T-cell (primary cell): ENCODE results near the gene TCERG1L. TPM values are rescaled to one million over a fixed set of nuclear protein-coding genes. Genes with fewer than 3 reads are reported as not detected.

Experiments used
- ATAC-seq, 4 experiments: fragments of 200-7000 bp in 3 of 4; fragments of 150-1000 bp in 1 of 4; cut with Tn5 transposase; replicated peaks in 1 of 4; 1 replicate in 3 of 4; 2 replicates in 1 of 4; pipeline ENCODE4 v1.10.0; 2021; ENCODE audit warnings: moderate library complexity in 3 of 4, mild to moderate bottlenecking in 2 of 4, moderate number of reproducible peaks in 1 of 4
- CTCF ChIA-PET, 2 donors: fragments of 300-600 bp; sonication (Branson Sonifier 250); formaldehyde crosslinking; loops; one replicate each; lab custom pipeline; 2022; ENCODE audit warnings: antibody characterized with exemption in 2 of 2; lab: Charles Lee
- POLR2A ChIA-PET, 2 donors: fragments of 300-600 bp; sonication (Branson Sonifier 250); formaldehyde crosslinking; loops; one replicate each; lab custom pipeline; 2022; ENCODE audit warnings: antibody characterized with exemption in 2 of 2; lab: Charles Lee
- DNase-seq, 35 experiments: peaks; one replicate each; pipeline versions ENCODE4 v3.0.0 to v3.0.0-alpha.2; 2013 to 2023
- H3K27ac ChIP-seq: one replicate; pipeline ENCODE4 v1.5.1; 2013; ENCODE audit warnings: low read length
- H3K27me3 ChIP-seq, 2 experiments: replicated peaks in 1 of 2; 1 replicate in 1 of 2; 2 replicates in 1 of 2; pipeline versions ENCODE4 v1.6.1 to v1.7.0; 2013; ENCODE audit warnings: low read length in 1 of 2, mixed read lengths in 1 of 2; ENCODE audit not compliant: control insufficient read depth in 2 of 2, insufficient read depth in 2 of 2; ENCODE audit errors: extremely low read depth in 1 of 2
- H3K36me3 ChIP-seq, 2 donors: 1 replicate in 1 of 2; 2 replicates in 1 of 2; pipeline versions ENCODE4 v1.6.1 to v1.7.0; 2013; ENCODE audit warnings: low read length in 1 of 2; ENCODE audit not compliant: control insufficient read depth in 2 of 2, insufficient read depth in 1 of 2; ENCODE audit errors: extremely low read depth in 1 of 2
- H3K4me1 ChIP-seq, 2 experiments: 1 replicate in 1 of 2; 2 replicates in 1 of 2; pipeline versions ENCODE4 v1.6.1 to v1.7.0; 2013; ENCODE audit warnings: low read length in 2 of 2, mixed read lengths in 1 of 2; ENCODE audit not compliant: insufficient read depth in 2 of 2, control insufficient read depth in 1 of 2; ENCODE audit errors: extremely low read depth in 1 of 2
- H3K4me3 ChIP-seq, 2 donors: 1 replicate in 1 of 2; 2 replicates in 1 of 2; pipeline versions ENCODE4 v1.5.1 to v1.7.0; 2013; ENCODE audit warnings: mild to moderate bottlenecking in 2 of 2, low read length in 1 of 2, moderate library complexity in 1 of 2; ENCODE audit not compliant: control insufficient read depth in 1 of 2; ENCODE audit errors: extremely low read depth in 1 of 2
- H3K9me3 ChIP-seq: 2 replicates; pipeline ENCODE4 v1.7.0; 2013
- H3K27ac Mint-ChIP-seq, 2 donors: one replicate each; pipeline ENCODE4 v1.8.0; 2020 to 2021; ENCODE audit warnings: mild to moderate bottlenecking in 2 of 2, mixed read lengths in 2 of 2
- H3K27me3 Mint-ChIP-seq, 2 donors: one replicate each; pipeline ENCODE4 v1.8.0; 2021 to 2022; ENCODE audit warnings: mixed read lengths in 2 of 2
- H3K36me3 Mint-ChIP-seq: one replicate; pipeline ENCODE4 v1.8.0; 2021; ENCODE audit warnings: mixed read lengths
- H3K4me1 Mint-ChIP-seq, 3 donors: one replicate each; pipeline ENCODE4 v1.8.0; 2020 to 2022; ENCODE audit warnings: mixed read lengths in 3 of 3, mild to moderate bottlenecking in 1 of 3
- H3K4me3 Mint-ChIP-seq, 3 donors: one replicate each; pipeline ENCODE4 v1.8.0; 2020 to 2022; ENCODE audit warnings: mild to moderate bottlenecking in 3 of 3, mixed read lengths in 3 of 3, moderate library complexity in 3 of 3
- H3K9me3 Mint-ChIP-seq, 3 donors: one replicate each; pipeline ENCODE4 v1.8.0; 2020 to 2022; ENCODE audit warnings: mixed read lengths in 3 of 3
- WGBS: methylation state at CpG from one replicate; pipeline ENCODE4 v1.1.5; 2013; ENCODE audit warnings: missing lambda C conversion rate; ENCODE audit not compliant: insufficient coverage; 5-methylcytosine and 5-hydroxymethylcytosine counted together
- total RNA-seq, 35 experiments: library from RNA in 6 of 35; stranded (reverse) in 6 of 35; fragments of 120-200 nt in 1 of 35; gene quantifications; one replicate each; pipeline versions ENCODE4 v1.2.1 to v1.2.4 and lab custom pipeline; 2013 to 2026

Gene TCERG1L
- total RNA-seq, 5 donors from 2014 or later (not counting 1 experiment from before 2014, with no cell fraction given), result 0.13 to 0.29 (median 0.21) TPM; not detected in 1

DNA sequence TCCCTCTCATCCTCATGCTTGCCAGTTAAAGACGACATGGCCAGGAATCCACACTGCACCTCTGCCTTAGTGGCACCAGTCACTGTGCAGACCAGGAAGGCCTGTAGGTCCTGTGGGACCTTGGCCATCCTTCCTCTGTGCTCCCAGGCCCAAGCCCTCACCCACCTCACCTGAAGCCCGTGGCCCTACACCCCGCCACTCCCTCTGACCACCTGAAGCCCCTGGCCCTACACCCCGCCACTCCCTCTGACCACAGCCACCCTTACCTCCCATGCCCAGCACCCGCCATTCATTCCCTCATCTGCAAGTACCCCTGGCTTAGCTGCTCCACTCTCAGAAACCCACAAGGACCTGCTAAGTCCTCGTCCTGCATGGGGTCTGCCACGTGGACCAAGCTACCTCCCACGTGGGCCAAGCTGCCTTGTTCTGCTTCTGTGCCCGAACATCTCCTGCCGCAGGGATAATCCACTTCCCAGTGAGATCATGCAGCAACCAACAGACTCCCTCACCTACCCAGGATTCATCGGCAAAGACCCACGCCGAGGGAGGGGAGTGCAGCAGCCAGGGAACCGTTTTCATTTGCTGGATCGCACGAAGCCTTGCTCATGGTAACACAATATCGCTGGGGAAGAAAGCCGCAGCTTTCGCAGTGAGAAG, 151.2 kb downstream of the TCERG1L start:
- POLR2A ChIA-PET, result no interaction called here
- WGBS, result 80% methylated on average over 19 of the region's 19 CpGs
- H3K27ac ChIP-seq, result no peak overlapping the region
- Mint-ChIP-seq H3K9me3 (no peaks in the 10 kb centered on the region), H3K36me3 (no peaks in the 10 kb centered on the region), H3K27me3 (peaks cover 0 to 10% of the 10 kb centered on the region in 2 donors), H3K4me1 (peaks cover 0 to 10% (median 0%) of the 10 kb centered on the region in 3 donors), H3K4me3 (no peak overlapping the region), H3K27ac (no peak overlapping the region)
- H3K4me3 ChIP-seq, result no peak overlapping the region
- CTCF ChIA-PET, result no interaction called here
- ATAC-seq (no peak), DNase-seq (no peak)
- H3K27me3 ChIP-seq, result peaks cover 0 to 10% of the 10 kb centered on the region in 2 experiments
- no peaks in the 10 kb centered on the region for H3K9me3 ChIP-seq
- H3K4me1 ChIP-seq, result peaks cover 0 to 15% of the 10 kb centered on the region in 2 experiments
- H3K36me3 ChIP-seq, result no peaks in the 10 kb centered on the region

GRCh38 chr10:131159771-131160170, 151.8 kb downstream of the TCERG1L start:
- POLR2A ChIA-PET, result no interaction called here
- no peak overlapping the region for H3K4me3 ChIP-seq
- H3K9me3 Mint-ChIP-seq, result no peaks in the 10 kb centered on the region
- no peak overlapping the region for H3K27ac ChIP-seq
- H3K27me3 ChIP-seq, result peaks cover 0 to 8% of the 10 kb centered on the region in 2 experiments
- no peaks in the 10 kb centered on the region for H3K9me3 ChIP-seq
- no peak overlapping the region for H3K27ac Mint-ChIP-seq
- H3K36me3 Mint-ChIP-seq, result no peaks in the 10 kb centered on the region
- H3K4me1 Mint-ChIP-seq, result peaks cover 0 to 10% (median 0%) of the 10 kb centered on the region in 3 donors
- no peak overlapping the region for H3K4me3 Mint-ChIP-seq
- WGBS, result 77% methylated on average over 6 of the region's 9 CpGs
- no peaks in the 10 kb centered on the region for H3K36me3 ChIP-seq
- H3K4me1 ChIP-seq, result peaks cover 0 to 15% of the 10 kb centered on the region in 2 experiments
- ATAC-seq, result no peak
- H3K27me3 Mint-ChIP-seq, result peaks cover 0 to 10% of the 10 kb centered on the region in 2 donors
- CTCF ChIA-PET, result no interaction called here
- DNase-seq, result no peak

DNA sequence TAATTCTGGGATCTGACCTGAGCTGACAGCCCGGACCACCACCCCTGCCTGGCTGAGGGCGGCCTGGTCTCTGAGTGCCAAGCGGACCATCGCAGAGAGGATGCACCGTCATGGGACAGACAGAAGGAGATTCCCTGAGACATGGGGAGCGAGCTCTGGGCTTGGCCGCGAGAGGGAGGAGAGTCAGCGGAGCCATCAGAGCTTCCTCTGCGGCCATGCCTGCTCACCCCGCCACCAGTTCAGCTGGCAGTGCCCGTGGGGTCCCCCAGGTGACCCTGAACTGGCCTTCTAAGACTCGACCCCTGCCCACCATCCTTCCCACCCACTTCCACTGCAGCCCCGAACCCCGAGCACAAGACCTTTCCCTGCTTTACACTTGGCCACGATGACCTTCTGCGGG, 152.8 kb downstream of the TCERG1L start:
- Mint-ChIP-seq H3K27ac (no peak overlapping the region), H3K4me3 (no peak overlapping the region), H3K9me3 (no peaks in the 10 kb centered on the region), H3K4me1 (peaks cover 0 to 10% (median 0%) of the 10 kb centered on the region in 3 donors), H3K36me3 (no peaks in the 10 kb centered on the region), H3K27me3 (peaks cover 0 to 10% of the 10 kb centered on the region in 2 donors)
- no peak overlapping the region for H3K27ac ChIP-seq
- 91% methylated on average over 15 of the region's 17 CpGs for WGBS
- H3K36me3 ChIP-seq, result no peaks in the 10 kb centered on the region
- H3K4me1 ChIP-seq, result peaks cover 0 to 15% of the 10 kb centered on the region in 2 experiments
- ChIA-PET CTCF (no interaction called here), POLR2A (no interaction called here)
- H3K4me3 ChIP-seq, result no peak overlapping the region
- H3K9me3 ChIP-seq, result no peaks in the 10 kb centered on the region
- H3K27me3 ChIP-seq, result peaks cover 0 to 7% of the 10 kb centered on the region in 2 experiments
- ATAC-seq (no peak), DNase-seq (no peak)

- Mint-ChIP-seq H3K9me3 (peaks cover under 1% of the 10 kb centered on the region in 3 donors), H3K27ac (no peak overlapping the region), H3K4me1 (peaks cover 0 to 3% (median 0%) of the 10 kb centered on the region in 3 donors), H3K27me3 (peaks cover 0 to 10% of the 10 kb centered on the region in 2 donors), H3K36me3 (no peaks in the 10 kb centered on the region), H3K4me3 (no peak overlapping the region)
- no peak overlapping the region for H3K27ac ChIP-seq
- ChIA-PET CTCF (no interaction called here), POLR2A (no interaction called here)
- no peak overlapping the region for H3K4me3 ChIP-seq
- DNase-seq, result no peak
- H3K9me3 ChIP-seq, result no peaks in the 10 kb centered on the region
- no peaks in the 10 kb centered on the region for H3K36me3 ChIP-seq
- H3K27me3 ChIP-seq, result peaks cover 0 to 7% of the 10 kb centered on the region in 2 experiments
- 93% methylated on average over 7 of the region's 10 CpGs for WGBS
- ATAC-seq, result no peak
- peaks cover 0 to 7% of the 10 kb centered on the region in 2 experiments for H3K4me1 ChIP-seq
Observed at GRCh38 chr10:131157899-131158298, 153.6 kb downstream of the TCERG1L start.

DNA sequence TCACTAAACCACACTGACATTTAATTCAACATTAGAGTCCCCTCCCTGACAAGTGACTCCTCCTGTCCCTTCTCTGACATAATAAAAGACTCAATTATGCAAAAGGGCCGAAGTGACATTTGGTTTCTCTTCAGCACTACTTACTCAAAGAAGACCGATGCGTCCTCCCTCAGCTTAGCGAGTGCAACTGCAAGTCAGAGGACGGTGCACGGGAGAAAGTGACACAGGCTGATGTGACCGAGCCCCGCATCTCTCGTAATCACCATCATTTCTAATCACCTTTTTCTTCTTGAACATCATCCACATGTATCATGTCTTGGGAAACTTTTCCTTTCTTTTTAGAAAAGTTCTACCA, 155.7 kb downstream of the TCERG1L start:
- POLR2A ChIA-PET, result no interaction called here
- H3K27ac ChIP-seq, result no peak overlapping the region
- 40% methylated on average over 6 of the region's 9 CpGs for WGBS
- Mint-ChIP-seq H3K27ac (no peak overlapping the region), H3K36me3 (no peaks in the 10 kb centered on the region), H3K4me3 (no peak overlapping the region), H3K27me3 (peaks cover 0 to 10% of the 10 kb centered on the region in 2 donors), H3K4me1 (no peaks in the 10 kb centered on the region), H3K9me3 (peaks cover 7 to 18% (median 10%) of the 10 kb centered on the region in 3 donors)
- ATAC-seq (no peak), DNase-seq (peak in 1 of 35 experiments; percentile 8)
- no peaks in the 10 kb centered on the region for H3K36me3 ChIP-seq
- no peak overlapping the region for H3K4me3 ChIP-seq
- CTCF ChIA-PET, result no interaction called here
- H3K4me1 ChIP-seq, result no peaks in the 10 kb centered on the region
- peaks cover 0 to 7% of the 10 kb centered on the region in 2 experiments for H3K27me3 ChIP-seq
- H3K9me3 ChIP-seq, result no peaks in the 10 kb centered on the region

DNA sequence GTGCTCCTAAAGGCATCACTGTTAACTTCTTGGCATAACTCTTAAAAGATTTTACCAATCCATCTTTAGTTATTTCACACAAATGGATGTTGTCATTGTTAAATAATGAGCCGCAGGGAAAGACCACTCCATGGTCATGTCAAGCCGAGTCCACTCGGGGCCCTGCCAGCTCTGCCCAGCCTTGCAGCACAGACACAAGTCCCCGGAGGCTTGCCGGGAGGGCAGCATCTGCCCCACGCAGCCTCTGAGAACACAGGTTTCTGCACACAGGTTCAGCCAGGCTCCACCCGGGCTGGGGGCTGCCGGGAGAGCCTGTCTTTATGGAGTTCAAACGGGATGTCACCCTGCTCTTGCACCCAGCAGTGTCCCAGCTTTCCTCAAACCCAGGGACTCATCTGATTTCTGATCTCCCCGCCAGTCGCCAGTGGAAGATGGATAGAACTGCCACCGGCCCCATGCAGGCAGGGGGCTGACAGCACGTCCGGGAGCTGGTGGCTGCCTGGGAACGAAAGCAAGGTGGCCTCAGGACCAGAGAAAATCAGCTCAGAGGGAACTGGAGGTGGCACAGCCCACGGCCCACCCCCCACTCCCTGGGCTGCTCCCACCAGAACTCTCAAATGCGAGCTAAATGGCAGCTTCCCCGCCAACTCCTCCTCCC, 156.2 kb downstream of the TCERG1L start:
- H3K27ac ChIP-seq, result no peak overlapping the region
- DNase-seq (no peak), ATAC-seq (no peak)
- Mint-ChIP-seq H3K4me3 (no peak overlapping the region), H3K9me3 (peaks cover 7 to 20% (median 10%) of the 10 kb centered on the region in 3 donors), H3K27me3 (peaks cover 0 to 10% of the 10 kb centered on the region in 2 donors), H3K4me1 (no peaks in the 10 kb centered on the region), H3K36me3 (no peaks in the 10 kb centered on the region), H3K27ac (no peak overlapping the region)
- H3K27me3 ChIP-seq, result peaks cover 0 to 7% of the 10 kb centered on the region in 2 experiments
- POLR2A ChIA-PET, result no interaction called here
- H3K36me3 ChIP-seq, result no peaks in the 10 kb centered on the region
- no peak overlapping the region for H3K4me3 ChIP-seq
- CTCF ChIA-PET, result no interaction called here
- no peaks in the 10 kb centered on the region for H3K4me1 ChIP-seq
- H3K9me3 ChIP-seq, result no peaks in the 10 kb centered on the region
- WGBS, result 68% methylated on average over 18 of the region's 18 CpGs
